Hepatocyte (in vitro differentiated cells): Measurements from ENCODE around the gene DDX17. TPM values are rescaled to one million over a fixed set of nuclear protein-coding genes. Genes with fewer than 3 reads are reported as not detected.

Experiments
- DNase-seq: peaks from one replicate; pipeline ENCODE4 v3.0.0-alpha.2; 2016; ENCODE audit warnings: low spot score
- H2AFZ ChIP-seq: fragments of 200-600 bp; sonication (generic); 2 replicates; pipeline ENCODE4 v1.6.0; 2016; ENCODE audit warnings: antibody characterized with exemption, mild to moderate bottlenecking
- H3K27ac ChIP-seq: fragments of 200-600 bp; sonication (generic); 2 replicates; pipeline ENCODE4 v1.5.1; 2016; ENCODE audit warnings: mild to moderate bottlenecking
- H3K27me3 ChIP-seq: fragments of 200-600 bp; sonication (generic); 2 replicates; pipeline ENCODE4 v1.6.1; 2016
- H3K36me3 ChIP-seq: fragments of 200-600 bp; sonication (generic); replicated peaks from 2 replicates; pipeline ENCODE4 v1.5.1; 2016; ENCODE audit warnings: low read depth; ENCODE audit not compliant: insufficient read depth
- H3K4me1 ChIP-seq: fragments of 200-600 bp; sonication (generic); 2 replicates; pipeline ENCODE4 v1.5.1; 2016; ENCODE audit warnings: mild to moderate bottlenecking, moderate library complexity; ENCODE audit not compliant: insufficient read depth
- H3K4me2 ChIP-seq: fragments of 200-600 bp; sonication (generic); 2 replicates; pipeline ENCODE4 v1.6.0; 2016
- H3K4me3 ChIP-seq: fragments of 200-600 bp; sonication (generic); 2 replicates; pipeline ENCODE4 v1.5.1; 2016; ENCODE audit warnings: mild to moderate bottlenecking
- H3K79me2 ChIP-seq: fragments of 200-600 bp; sonication (generic); 2 replicates; pipeline ENCODE4 v1.6.0; 2017; ENCODE audit warnings: mild to moderate bottlenecking
- H3K9me2 ChIP-seq: fragments of 200-600 bp; sonication (generic); replicated peaks from 2 replicates; pipeline ENCODE4 v1.6.0; 2017; ENCODE audit warnings: mild to moderate bottlenecking; ENCODE audit not compliant: insufficient read depth
- H3K9me3 ChIP-seq: fragments of 200-600 bp; sonication (generic); 2 replicates; pipeline ENCODE4 v1.5.1; 2016; ENCODE audit warnings: low read depth, mild to moderate bottlenecking
- H4K20me1 ChIP-seq: fragments of 200-600 bp; sonication (generic); 2 replicates; pipeline ENCODE4 v1.6.0; 2016; ENCODE audit warnings: mild to moderate bottlenecking; ENCODE audit not compliant: insufficient read depth, poor library complexity, severe bottlenecking
- EZH2 ChIP-seq: fragments of 200-600 bp; sonication (generic); IDR thresholded peaks from 2 replicates; pipeline ENCODE4 v1.6.1; 2016; ENCODE audit warnings: antibody characterized with exemption, mild to moderate bottlenecking, borderline replicate concordance
- EZH2phosphoT487 ChIP-seq: fragments of 200-600 bp; sonication (generic); IDR thresholded peaks from one replicate; pipeline ENCODE4 v1.6.1; 2018; ENCODE audit warnings: antibody characterized with exemption, mild to moderate bottlenecking, low read depth, moderate library complexity; ENCODE audit not compliant: unreplicated experiment, severe bottlenecking
- WGBS: methylation state at CpG from one replicate; pipeline ENCODE4 v1.1.6; 2016; ENCODE audit warnings: low lambda C conversion rate; ENCODE audit errors: missing lambda C conversion rate; 5-methylcytosine and 5-hydroxymethylcytosine counted together
- polyA plus RNA-seq: library from polyadenylated mRNA; unstranded; fragments of >200 nt; fragmentation: Nextera tagmentation; extraction: Ambion mirVana; gene quantifications from 2 replicates; pipeline ENCODE4 v1.2.1, GENCODE V29; 2016
- total RNA-seq: library from RNA; depleted of rRNA; stranded (reverse); fragments of >200 nt; gene quantifications from 2 replicates; pipeline ENCODE4 v1.2.3, GENCODE V29; 2014
- TF ChIP-seq, protein P1 (sequence below): fragments of 200-600 bp; sonication (generic); IDR thresholded peaks from 2 replicates; pipeline ENCODE4 v1.5.1; 2016; ENCODE audit warnings: antibody characterized with exemption, mild to moderate bottlenecking; ENCODE audit not compliant: poor library complexity

Gene DDX17
- total and polyA plus RNA-seq, 2 experiments from 2014 or later = 42.3 to 432 TPM

DNA sequence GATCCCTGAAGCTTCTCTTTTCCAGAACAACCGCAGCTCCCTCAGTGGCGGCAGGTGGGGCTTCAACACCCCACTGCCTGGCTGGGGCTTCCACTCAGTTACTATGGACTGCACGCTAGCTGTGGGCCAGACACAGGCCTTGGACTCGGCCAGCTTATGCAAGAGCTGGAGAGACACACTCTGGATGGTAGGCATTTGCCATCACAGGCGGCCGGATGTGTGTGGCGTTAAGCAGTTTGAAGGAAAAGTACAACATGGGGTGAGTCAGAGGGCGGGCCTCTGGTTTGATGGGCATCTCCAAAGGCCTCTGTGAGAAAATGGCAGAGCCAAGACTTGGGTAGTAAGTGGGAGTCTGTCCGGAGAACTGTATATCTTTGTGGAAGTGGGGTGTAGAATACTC lies 68.7 kb downstream of the DDX17 start:
- Histone ChIP-seq H3K9me2 (no peaks in the 10 kb centered on the region), H3K4me2 (no peak overlapping the region), H3K79me2 (no peaks in the 10 kb centered on the region), H4K20me1 (no peaks in the 10 kb centered on the region), H3K27me3 (no peaks in the 10 kb centered on the region), H3K27ac (no peak overlapping the region), H2AFZ (no peak overlapping the region), H3K36me3 (no peaks in the 10 kb centered on the region), H3K9me3 (no peaks in the 10 kb centered on the region), H3K4me1 (no peaks in the 10 kb centered on the region), H3K4me3 (no peak overlapping the region)
- no peak for DNase-seq
- WGBS = 92% methylated on average over 9 of the region's 9 CpGs
- TF ChIP-seq EZH2phosphoT487 (no peak), EZH2 (no peak)
- TF ChIP-seq, protein P1, sequence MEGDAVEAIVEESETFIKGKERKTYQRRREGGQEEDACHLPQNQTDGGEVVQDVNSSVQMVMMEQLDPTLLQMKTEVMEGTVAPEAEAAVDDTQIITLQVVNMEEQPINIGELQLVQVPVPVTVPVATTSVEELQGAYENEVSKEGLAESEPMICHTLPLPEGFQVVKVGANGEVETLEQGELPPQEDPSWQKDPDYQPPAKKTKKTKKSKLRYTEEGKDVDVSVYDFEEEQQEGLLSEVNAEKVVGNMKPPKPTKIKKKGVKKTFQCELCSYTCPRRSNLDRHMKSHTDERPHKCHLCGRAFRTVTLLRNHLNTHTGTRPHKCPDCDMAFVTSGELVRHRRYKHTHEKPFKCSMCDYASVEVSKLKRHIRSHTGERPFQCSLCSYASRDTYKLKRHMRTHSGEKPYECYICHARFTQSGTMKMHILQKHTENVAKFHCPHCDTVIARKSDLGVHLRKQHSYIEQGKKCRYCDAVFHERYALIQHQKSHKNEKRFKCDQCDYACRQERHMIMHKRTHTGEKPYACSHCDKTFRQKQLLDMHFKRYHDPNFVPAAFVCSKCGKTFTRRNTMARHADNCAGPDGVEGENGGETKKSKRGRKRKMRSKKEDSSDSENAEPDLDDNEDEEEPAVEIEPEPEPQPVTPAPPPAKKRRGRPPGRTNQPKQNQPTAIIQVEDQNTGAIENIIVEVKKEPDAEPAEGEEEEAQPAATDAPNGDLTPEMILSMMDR = no peak

DNA sequence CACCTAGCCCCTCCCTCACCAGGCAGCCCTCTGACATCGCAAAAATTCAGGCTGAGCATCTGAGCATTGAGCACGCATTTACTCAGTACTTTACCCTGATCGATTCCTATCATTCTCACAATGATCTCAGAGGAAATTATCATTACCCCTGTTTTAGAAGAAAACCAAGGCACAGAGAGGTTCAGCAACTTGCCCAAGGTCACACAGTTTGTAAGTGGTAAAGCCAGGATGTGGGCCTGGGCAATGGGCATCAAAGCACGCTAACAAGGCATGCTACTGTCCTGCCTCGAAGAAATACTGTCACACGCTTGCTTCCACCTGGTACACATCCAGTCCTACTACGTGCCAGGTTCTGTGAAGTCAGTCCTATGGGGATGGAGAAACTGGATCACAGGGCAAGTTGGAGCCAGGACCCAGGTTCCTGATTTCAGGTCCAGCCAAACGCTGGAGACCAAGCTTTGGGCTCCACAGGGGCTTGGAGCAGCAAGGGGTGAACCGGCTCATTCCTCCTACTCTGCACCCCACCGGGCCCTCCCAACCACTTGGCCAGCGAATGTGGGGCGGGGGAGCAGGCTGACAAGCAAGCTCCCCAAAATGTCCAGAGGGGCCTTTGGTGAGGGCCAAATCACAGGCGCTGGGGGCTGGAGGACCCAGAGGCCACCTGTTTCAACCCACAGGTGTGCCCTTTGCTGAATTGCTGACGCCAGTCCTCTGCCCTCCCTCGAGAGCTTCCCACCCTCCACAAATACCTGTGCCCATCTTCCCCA lies 69.3 kb downstream of the DDX17 start:
- no peak overlapping the region for H3K4me3 ChIP-seq
- TF ChIP-seq EZH2 (no peak), EZH2phosphoT487 (no peak)
- TF ChIP-seq, protein P1 = no peak
- no peak for DNase-seq
- H3K27ac ChIP-seq = no peak overlapping the region
- 93% methylated on average over 15 of the region's 15 CpGs for WGBS
- no peak overlapping the region for H2AFZ ChIP-seq
- H3K9me2 ChIP-seq = no peaks in the 10 kb centered on the region
- H3K27me3 ChIP-seq = no peaks in the 10 kb centered on the region
- no peak overlapping the region for H3K4me2 ChIP-seq
- H3K36me3 ChIP-seq = no peaks in the 10 kb centered on the region
- no peaks in the 10 kb centered on the region for H3K79me2 ChIP-seq
- no peaks in the 10 kb centered on the region for H4K20me1 ChIP-seq
- H3K4me1 ChIP-seq = no peaks in the 10 kb centered on the region
- no peaks in the 10 kb centered on the region for H3K9me3 ChIP-seq

DNA sequence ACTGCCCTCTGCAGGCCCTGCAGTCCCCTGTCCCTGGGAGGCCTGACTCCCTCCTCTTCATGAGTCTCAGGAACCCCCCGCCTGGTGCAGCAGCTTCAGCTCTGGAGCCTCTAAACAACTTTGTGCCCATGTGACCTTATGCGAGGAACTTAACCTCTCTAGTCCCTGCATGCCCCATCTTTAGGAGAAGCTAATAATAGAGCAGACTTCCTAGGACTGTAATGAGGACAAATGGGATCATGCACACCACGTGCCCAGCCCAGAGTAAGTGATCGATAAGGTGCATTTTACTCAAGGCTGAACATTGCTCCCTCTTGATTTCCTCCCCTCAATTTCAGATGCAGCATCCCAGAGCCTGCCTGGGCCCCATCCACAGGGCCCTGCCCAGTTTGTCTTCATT lies 70.1 kb downstream of the DDX17 start:
- H3K9me2 ChIP-seq = no peaks in the 10 kb centered on the region
- H3K27me3 ChIP-seq = no peaks in the 10 kb centered on the region
- no peak for TF ChIP-seq EZH2phosphoT487
- no peak for TF ChIP-seq EZH2
- TF ChIP-seq, protein P1 = no peak
- H4K20me1 ChIP-seq = no peaks in the 10 kb centered on the region
- no peaks in the 10 kb centered on the region for H3K36me3 ChIP-seq
- H2AFZ ChIP-seq = no peak overlapping the region
- DNase-seq = no peak
- H3K79me2 ChIP-seq = no peaks in the 10 kb centered on the region
- no peak overlapping the region for H3K4me3 ChIP-seq
- no peaks in the 10 kb centered on the region for H3K4me1 ChIP-seq
- no peak overlapping the region for H3K4me2 ChIP-seq
- WGBS = 80% methylated on average over 4 of the region's 4 CpGs
- no peaks in the 10 kb centered on the region for H3K9me3 ChIP-seq
- H3K27ac ChIP-seq = no peak overlapping the region
